GM21528 (cell line): ENCODE measurements around the gene IGSF5.
"Not testable (repeated sequence)": the region's sequence is repeated elsewhere in the genome, so short reads cannot be mapped to it uniquely, and the experiment has no call there.

Source experiments
- ATAC-seq: cut with Tn5 transposase; IDR thresholded peaks from one replicate; pipeline ENCODE4 v1.9.1; 2021; ENCODE audit warnings: mild to moderate bottlenecking, moderate library complexity; ENCODE audit not compliant: unreplicated experiment, low FRiP score

The IGSF5 gene

GRCh38 chr21:39744883-39745282, at the start of gene IGSF5:
IGSF5 (plus strand) TSS chr21:39745183; CDS start chr21:39745510, 327 bp downstream.
- not testable (repeated sequence) for ATAC-seq

- no peak for ATAC-seq
Observed at GRCh38 chr21:39696196-39696595, 48.8 kb upstream of the IGSF5 start.

GRCh38 chr21:39696618-39697017, 48.4 kb upstream of the IGSF5 start:
- ATAC-seq: no peak

DNA sequence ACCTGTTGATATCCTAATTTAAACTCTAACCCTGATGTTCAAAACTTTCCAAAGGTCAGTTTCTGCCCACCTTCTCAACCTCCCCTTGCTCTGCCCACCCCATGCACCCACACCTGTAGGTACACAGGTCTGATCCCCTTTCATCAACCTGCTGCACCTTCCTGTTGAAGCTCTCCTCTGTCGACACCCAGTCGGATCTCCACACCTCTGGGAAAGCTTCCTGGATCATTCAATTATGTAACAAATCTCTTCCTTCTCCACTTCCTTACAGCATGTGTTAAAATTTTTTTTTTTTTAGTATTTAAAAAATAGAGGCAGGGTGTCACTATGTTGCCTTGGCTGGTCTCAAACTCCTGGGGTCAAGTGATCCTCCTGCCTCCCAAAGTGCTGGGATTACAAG, 44.7 kb upstream of the IGSF5 start:
- no peak for ATAC-seq

GRCh38 chr21:39703578-39703977, 41.4 kb upstream of the IGSF5 start:
- no peak for ATAC-seq

DNA sequence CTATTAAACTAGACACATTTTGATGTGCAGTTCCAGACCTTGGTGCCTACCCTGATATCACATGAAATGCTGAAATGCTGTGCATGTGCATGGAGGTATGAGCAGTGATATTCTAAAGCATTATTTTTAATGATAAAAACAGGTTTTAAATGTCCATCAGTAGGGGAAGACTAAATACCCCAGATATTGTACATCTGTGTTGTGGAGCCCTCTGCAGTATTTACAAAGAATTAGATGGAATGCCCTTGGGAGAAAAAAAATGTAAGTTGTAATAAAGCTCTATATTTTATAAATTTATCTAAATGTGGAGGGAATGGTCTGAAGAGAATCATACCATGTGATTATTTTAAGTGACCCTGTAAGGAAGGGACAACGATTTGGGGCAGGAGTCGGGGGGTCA, 39.1 kb upstream of the IGSF5 start:
- no peak for ATAC-seq

- no peak for ATAC-seq
Observed at GRCh38 chr21:39707316-39707715, 37.7 kb upstream of the IGSF5 start.

- ATAC-seq: no peak
Observed at GRCh38 chr21:39710866-39711265, 34.1 kb upstream of the IGSF5 start.

DNA sequence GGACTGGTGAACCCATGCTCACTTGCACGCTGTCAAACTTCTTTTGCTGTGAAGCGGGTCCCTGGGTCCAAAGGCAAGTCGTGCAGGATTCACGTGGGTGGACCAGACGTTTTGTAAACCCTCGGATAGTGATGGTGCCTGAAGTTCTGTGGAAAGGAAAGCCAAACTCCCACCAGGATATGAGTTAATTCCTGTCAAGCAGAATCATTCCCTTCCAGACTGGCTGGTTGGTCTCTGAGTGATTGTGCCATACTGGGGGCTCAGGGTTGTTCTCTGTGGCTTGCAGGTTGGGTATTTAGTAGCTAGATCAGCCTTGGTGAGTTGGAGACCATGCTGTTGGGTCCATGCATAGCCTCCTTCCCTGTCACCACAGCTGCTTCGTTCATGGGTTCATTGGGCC, 32.7 kb upstream of the IGSF5 start:
- ATAC-seq: no peak

DNA sequence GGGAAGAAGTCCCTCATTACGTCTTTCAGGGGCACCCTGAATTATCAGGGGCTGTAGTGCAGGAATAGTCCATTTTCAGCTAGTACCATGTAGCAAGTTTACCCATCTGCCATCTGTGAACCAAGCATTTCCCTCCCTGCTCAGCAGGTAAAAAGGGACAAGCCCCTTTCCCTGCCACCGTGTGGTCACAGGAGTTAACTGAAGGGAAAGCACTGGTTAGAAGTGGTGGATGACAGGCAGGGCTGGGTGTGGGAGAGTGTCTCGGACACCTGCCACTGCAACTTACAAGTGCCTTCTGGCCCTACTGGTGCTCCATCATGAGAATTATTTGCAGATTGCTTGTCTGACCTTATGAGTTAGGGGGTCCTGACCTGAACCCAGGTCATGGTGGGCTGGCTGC, 32.0 kb upstream of the IGSF5 start:
- no peak for ATAC-seq

DNA sequence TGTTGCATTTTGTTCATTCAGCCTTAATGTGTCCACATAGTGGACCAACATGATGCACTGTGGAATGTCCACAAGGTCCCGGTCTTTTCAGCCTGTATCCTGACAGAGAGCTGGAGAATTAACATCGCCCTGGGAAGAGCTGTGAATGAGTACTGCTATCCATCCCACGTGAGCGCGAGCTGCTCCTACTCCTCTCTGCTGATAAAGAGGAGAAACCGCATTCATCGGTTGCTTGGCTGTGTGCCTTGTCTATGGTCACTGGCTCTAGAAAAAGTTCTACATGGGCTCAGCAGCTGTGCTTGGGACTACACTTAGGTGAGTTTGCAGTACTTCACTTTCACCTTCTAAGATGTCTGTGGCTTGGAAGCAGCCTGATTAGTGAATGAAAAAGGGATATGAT, 31.1 kb upstream of the IGSF5 start:
- ATAC-seq: no peak

DNA sequence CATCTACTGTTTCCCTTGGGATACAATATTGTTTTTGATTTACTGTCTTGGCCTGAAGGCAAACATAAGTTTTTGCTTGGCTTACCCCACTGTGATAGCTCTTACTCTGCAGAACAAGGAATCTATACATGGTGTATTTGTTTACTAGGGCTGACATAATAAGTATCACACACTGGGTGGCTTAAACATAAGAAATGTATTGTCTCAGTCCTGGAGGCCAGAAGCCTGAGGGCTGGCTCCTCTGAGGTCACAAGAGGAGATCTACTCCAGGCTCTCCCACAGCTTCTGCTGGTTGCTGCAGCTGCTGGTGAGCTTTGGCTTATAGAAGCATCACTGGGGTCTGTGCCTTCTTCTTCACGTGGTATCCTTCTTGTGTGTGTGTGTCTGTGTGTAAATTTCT, 30.7 kb upstream of the IGSF5 start:
- no peak for ATAC-seq

DNA sequence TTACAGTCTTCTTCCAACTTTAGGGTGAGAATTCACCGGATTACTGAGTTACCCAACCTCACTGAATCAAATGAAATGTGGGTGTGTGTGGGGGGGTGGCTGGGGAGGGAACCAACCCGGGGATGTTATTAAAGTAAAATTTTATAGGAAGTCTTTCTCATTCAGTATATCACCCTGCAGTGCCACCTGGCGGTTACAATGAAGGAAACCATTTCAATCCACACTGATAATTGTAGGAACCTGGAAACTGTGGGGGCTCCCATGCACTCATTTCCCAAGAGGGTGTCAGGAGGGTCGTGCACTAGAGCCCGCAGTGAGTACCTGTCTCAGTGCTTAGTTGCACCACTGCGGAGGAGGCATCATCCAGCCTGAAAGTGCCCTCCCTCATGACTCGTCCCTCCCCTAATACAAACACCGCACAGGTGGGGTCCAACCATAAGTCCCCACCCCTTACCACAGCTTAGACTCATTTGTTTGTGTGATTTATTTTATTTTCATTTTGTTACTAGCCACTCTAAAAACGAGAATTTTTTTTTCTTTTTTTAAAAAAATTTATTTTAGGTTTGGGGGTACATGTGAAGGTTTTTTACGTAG, 29.1 kb upstream of the IGSF5 start:
- no peak for ATAC-seq

DNA sequence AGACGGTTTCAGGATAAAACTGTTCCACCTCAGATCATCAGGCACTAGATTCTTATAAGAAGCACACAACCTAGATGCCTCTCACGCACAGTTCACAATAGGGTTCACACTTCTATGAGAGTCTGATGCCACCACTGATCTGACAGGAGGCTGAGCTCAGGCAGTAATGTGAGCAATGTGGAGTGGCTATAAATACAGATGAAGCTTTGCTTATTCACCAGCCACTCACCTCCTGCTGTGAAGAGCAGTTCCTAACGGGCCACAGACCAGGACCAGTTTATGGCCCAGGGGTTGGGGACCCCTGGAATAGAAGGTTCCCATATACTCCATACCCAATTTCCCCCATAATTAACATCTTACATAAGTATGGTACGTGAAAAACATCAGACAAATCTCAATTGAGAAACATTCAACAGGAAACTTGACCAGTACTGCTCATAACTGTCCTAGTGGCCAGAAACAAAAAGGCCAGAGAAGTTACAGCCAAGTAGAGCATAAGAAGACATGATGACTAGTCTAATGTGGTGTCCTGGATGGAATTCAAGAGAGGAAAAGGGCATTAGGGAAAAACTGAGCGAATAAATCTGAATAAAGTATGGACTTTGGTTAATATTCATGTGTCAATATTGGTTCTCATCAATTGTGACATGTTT, 24.7 kb upstream of the IGSF5 start:
- no peak for ATAC-seq

DNA sequence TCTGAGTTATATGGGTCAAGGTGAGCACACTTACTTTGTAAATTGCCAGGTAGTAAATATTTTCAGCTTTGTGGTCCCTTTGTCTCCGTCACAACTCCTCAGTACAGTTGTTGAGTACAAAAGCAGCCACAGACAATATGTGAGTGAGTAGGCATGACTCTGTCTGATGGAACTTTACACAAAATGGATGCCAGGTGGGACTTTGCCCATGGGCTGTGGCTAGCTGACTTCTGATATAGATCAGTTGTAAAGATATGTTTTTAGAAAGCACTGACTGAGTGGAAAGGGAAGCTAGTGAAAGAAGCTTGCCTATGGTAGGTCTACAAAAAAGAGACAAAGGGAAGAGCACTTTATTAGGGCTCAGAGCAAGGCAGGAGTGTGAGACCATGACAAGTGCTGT, 23.1 kb upstream of the IGSF5 start:
- ATAC-seq: no peak

- no peak for ATAC-seq
Observed at GRCh38 chr21:39724944-39725343, 20.0 kb upstream of the IGSF5 start.

- ATAC-seq: no peak
Observed at GRCh38 chr21:39726133-39726532, 18.9 kb upstream of the IGSF5 start.

GRCh38 chr21:39727401-39728120, 17.4 kb upstream of the IGSF5 start:
- no peak for ATAC-seq

GRCh38 chr21:39728341-39728740, 16.6 kb upstream of the IGSF5 start:
- ATAC-seq: no peak

GRCh38 chr21:39730418-39731157, 14.4 kb upstream of the IGSF5 start:
- ATAC-seq: no peak

DNA sequence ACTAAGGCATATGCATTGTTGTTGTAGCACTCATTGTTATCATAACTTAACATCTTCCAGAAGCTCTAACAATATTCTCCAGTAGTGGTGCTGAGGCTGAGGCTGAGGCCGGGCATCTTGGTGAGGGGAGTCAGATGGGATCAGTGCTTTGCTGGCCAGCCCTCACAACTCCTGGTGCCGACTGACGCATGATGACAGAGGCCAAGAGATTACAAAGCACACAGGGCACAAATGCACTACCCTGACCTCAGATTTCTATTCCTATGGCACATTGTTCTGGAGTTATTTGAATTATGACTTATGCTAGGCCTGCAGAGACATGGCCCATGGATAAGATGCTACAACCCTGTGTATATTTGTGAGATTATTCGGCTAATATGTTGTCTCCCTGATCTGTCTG, 8.3 kb upstream of the IGSF5 start:
- no peak for ATAC-seq
